Activated naive CD8-positive, alpha-beta T cell (primary cell): Measurements from ENCODE around the gene P2RY12.

ENCODE experiments used
- H3K27ac Mint-ChIP-seq: one replicate; pipeline ENCODE4 v1.8.0; 2021; ENCODE audit warnings: mixed read lengths
- H3K27me3 Mint-ChIP-seq: one replicate; pipeline ENCODE4 v1.8.0; 2021; ENCODE audit warnings: mixed read lengths
- H3K36me3 Mint-ChIP-seq: one replicate; pipeline ENCODE4 v1.8.0; 2021; ENCODE audit warnings: mixed read lengths
- H3K4me1 Mint-ChIP-seq: one replicate; pipeline ENCODE4 v1.8.0; 2021; ENCODE audit warnings: low read depth, mixed read lengths
- H3K4me3 Mint-ChIP-seq: one replicate; pipeline ENCODE4 v1.8.0; 2021; ENCODE audit warnings: mild to moderate bottlenecking, mixed read lengths
- H3K9me3 Mint-ChIP-seq: one replicate; pipeline ENCODE4 v1.8.0; 2021; ENCODE audit warnings: low read depth, mixed read lengths

P2RY12 gene

GRCh38 chr3:151331696-151332095 is 52.9 kb downstream of the P2RY12 start:
- no peak overlapping the region for H3K4me3 Mint-ChIP-seq

GRCh38 chr3:151330899-151331298 is 53.7 kb downstream of the P2RY12 start:
- Mint-ChIP-seq H3K27me3 (peaks cover 4% of the 10 kb centered on the region), H3K27ac (no peak overlapping the region), H3K36me3 (no peaks in the 10 kb centered on the region), H3K4me1 (peaks cover 10% of the 10 kb centered on the region), H3K4me3 (no peak overlapping the region), H3K9me3 (no peaks in the 10 kb centered on the region)

More at GRCh38 chr3:151331696-151332095, 52.9 kb downstream of the P2RY12 start:
- Mint-ChIP-seq H3K9me3 (no peaks in the 10 kb centered on the region), H3K27ac (no peak overlapping the region), H3K27me3 (peaks cover 4% of the 10 kb centered on the region), H3K4me1 (peaks cover 10% of the 10 kb centered on the region), H3K36me3 (no peaks in the 10 kb centered on the region)

- Mint-ChIP-seq H3K36me3 (no peaks in the 10 kb centered on the region), H3K27ac (no peak overlapping the region), H3K9me3 (no peaks in the 10 kb centered on the region), H3K4me3 (no peak overlapping the region), H3K27me3 (peaks cover 4% of the 10 kb centered on the region), H3K4me1 (peaks cover 10% of the 10 kb centered on the region)
These were observed 54.2 kb downstream of the P2RY12 start for GRCh38 chr3:151330379-151330778.

- Mint-ChIP-seq H3K36me3 (no peaks in the 10 kb centered on the region), H3K4me3 (peak within 1 kb of the TSS; percentile 44), H3K27ac (peak within 1 kb of the TSS; percentile 5), H3K9me3 (no peaks in the 10 kb centered on the region), H3K4me1 (peaks cover 10% of the 10 kb centered on the region), H3K27me3 (peaks cover 4% of the 10 kb centered on the region)
These were observed 55.2 kb downstream of the P2RY12 start, which contains the start of gene P2RY13 for GRCh38 chr3:151329363-151329762. Gene P2RY13 (minus strand): TSS chr3:151329549. CDS start chr3:151329528, 21 bp downstream.

GRCh38 chr3:151328298-151328995 is 56.1 kb downstream of the P2RY12 start:
- Mint-ChIP-seq H3K9me3 (no peaks in the 10 kb centered on the region), H3K27me3 (peaks cover 4% of the 10 kb centered on the region), H3K4me1 (peaks cover 10% of the 10 kb centered on the region), H3K4me3 (peak overlapping the region; percentile 44), H3K36me3 (no peaks in the 10 kb centered on the region), H3K27ac (peak overlapping the region; percentile 5)

- Mint-ChIP-seq H3K36me3 (no peaks in the 10 kb centered on the region), H3K4me3 (no peak overlapping the region), H3K9me3 (no peaks in the 10 kb centered on the region), H3K27ac (no peak overlapping the region), H3K27me3 (peaks cover 4% of the 10 kb centered on the region), H3K4me1 (peaks cover 10% of the 10 kb centered on the region)
These were observed 56.9 kb downstream of the P2RY12 start for GRCh38 chr3:151327571-151328198.

- H3K9me3 Mint-ChIP-seq: no peaks in the 10 kb centered on the region
- H3K27me3 Mint-ChIP-seq: peaks cover 1% of the 10 kb centered on the region
- no peak overlapping the region for H3K4me3 Mint-ChIP-seq
- no peaks in the 10 kb centered on the region for H3K36me3 Mint-ChIP-seq
- no peak overlapping the region for H3K27ac Mint-ChIP-seq
- peaks cover 3% of the 10 kb centered on the region for H3K4me1 Mint-ChIP-seq
These were observed 62.0 kb downstream of the P2RY12 start for GRCh38 chr3:151322511-151322910.

- H3K4me3 Mint-ChIP-seq: no peak overlapping the region
- peaks cover 7% of the 10 kb centered on the region for H3K4me1 Mint-ChIP-seq
- no peaks in the 10 kb centered on the region for H3K27me3 Mint-ChIP-seq
- H3K36me3 Mint-ChIP-seq: no peaks in the 10 kb centered on the region
- H3K27ac Mint-ChIP-seq: peak overlapping the region; percentile 2
- H3K9me3 Mint-ChIP-seq: no peaks in the 10 kb centered on the region
These were observed 63.0 kb downstream of the P2RY12 start for GRCh38 chr3:151321526-151321925.

- Mint-ChIP-seq H3K27ac (no peak overlapping the region), H3K9me3 (no peaks in the 10 kb centered on the region), H3K36me3 (no peaks in the 10 kb centered on the region), H3K4me3 (no peak overlapping the region), H3K4me1 (peaks cover 13% of the 10 kb centered on the region), H3K27me3 (no peaks in the 10 kb centered on the region)
These were observed 64.4 kb downstream of the P2RY12 start for GRCh38 chr3:151320131-151320530.

- Mint-ChIP-seq H3K4me1 (peaks cover 13% of the 10 kb centered on the region), H3K4me3 (no peak overlapping the region), H3K27ac (peak overlapping the region; percentile 62), H3K27me3 (no peaks in the 10 kb centered on the region), H3K36me3 (no peaks in the 10 kb centered on the region), H3K9me3 (no peaks in the 10 kb centered on the region)
These were observed 64.9 kb downstream of the P2RY12 start for GRCh38 chr3:151319628-151320027.

- peaks cover 13% of the 10 kb centered on the region for H3K4me1 Mint-ChIP-seq
- no peaks in the 10 kb centered on the region for H3K36me3 Mint-ChIP-seq
- H3K27me3 Mint-ChIP-seq: no peaks in the 10 kb centered on the region
- H3K4me3 Mint-ChIP-seq: no peak overlapping the region
- no peak overlapping the region for H3K27ac Mint-ChIP-seq
- H3K9me3 Mint-ChIP-seq: no peaks in the 10 kb centered on the region
These were observed 65.6 kb downstream of the P2RY12 start for GRCh38 chr3:151318991-151319390.

GRCh38 chr3:151318313-151318712 is 66.2 kb downstream of the P2RY12 start:
- no peaks in the 10 kb centered on the region for H3K9me3 Mint-ChIP-seq
- no peak overlapping the region for H3K4me3 Mint-ChIP-seq
- H3K27me3 Mint-ChIP-seq: no peaks in the 10 kb centered on the region
- no peaks in the 10 kb centered on the region for H3K36me3 Mint-ChIP-seq
- no peak overlapping the region for H3K27ac Mint-ChIP-seq
- peaks cover 13% of the 10 kb centered on the region for H3K4me1 Mint-ChIP-seq

GRCh38 chr3:151316267-151316991 is 68.1 kb downstream of the P2RY12 start, which contains the start of gene GPR87:
Gene GPR87 (minus strand): TSS chr3:151316820. CDS start chr3:151300100, 16,720 bp downstream.
- peak within 1 kb of the TSS; percentile 19 for H3K27ac Mint-ChIP-seq
- H3K4me1 Mint-ChIP-seq: peaks cover 10% of the 10 kb centered on the region
- H3K27me3 Mint-ChIP-seq: no peaks in the 10 kb centered on the region
- no peaks in the 10 kb centered on the region for H3K9me3 Mint-ChIP-seq
- H3K4me3 Mint-ChIP-seq: peak within 1 kb of the TSS; percentile 57
- no peaks in the 10 kb centered on the region for H3K36me3 Mint-ChIP-seq

GRCh38 chr3:151315846-151316245 is 68.7 kb downstream of the P2RY12 start:
- Mint-ChIP-seq H3K27ac (peak overlapping the region; percentile 19), H3K27me3 (no peaks in the 10 kb centered on the region), H3K4me1 (peaks cover 10% of the 10 kb centered on the region), H3K9me3 (no peaks in the 10 kb centered on the region), H3K36me3 (no peaks in the 10 kb centered on the region), H3K4me3 (peak overlapping the region; percentile 57)

GRCh38 chr3:151315136-151315535 is 69.4 kb downstream of the P2RY12 start:
- H3K27ac Mint-ChIP-seq: no peak overlapping the region
- H3K27me3 Mint-ChIP-seq: no peaks in the 10 kb centered on the region
- peaks cover 10% of the 10 kb centered on the region for H3K4me1 Mint-ChIP-seq
- peak overlapping the region; percentile 3 for H3K4me3 Mint-ChIP-seq
- H3K36me3 Mint-ChIP-seq: no peaks in the 10 kb centered on the region
- no peaks in the 10 kb centered on the region for H3K9me3 Mint-ChIP-seq
